GM18870 (cell line): ENCODE data around the gene NEU1.
"Not testable (repeated sequence)": the region's sequence is repeated elsewhere in the genome, so short reads cannot be mapped to it uniquely, and the experiment has no call there.

ENCODE experiments used
- ATAC-seq: cut with Tn5 transposase; IDR thresholded peaks from one replicate; pipeline ENCODE4 v1.9.1; 2021; ENCODE audit warnings: moderate library complexity; ENCODE audit not compliant: unreplicated experiment

Gene NEU1

DNA sequence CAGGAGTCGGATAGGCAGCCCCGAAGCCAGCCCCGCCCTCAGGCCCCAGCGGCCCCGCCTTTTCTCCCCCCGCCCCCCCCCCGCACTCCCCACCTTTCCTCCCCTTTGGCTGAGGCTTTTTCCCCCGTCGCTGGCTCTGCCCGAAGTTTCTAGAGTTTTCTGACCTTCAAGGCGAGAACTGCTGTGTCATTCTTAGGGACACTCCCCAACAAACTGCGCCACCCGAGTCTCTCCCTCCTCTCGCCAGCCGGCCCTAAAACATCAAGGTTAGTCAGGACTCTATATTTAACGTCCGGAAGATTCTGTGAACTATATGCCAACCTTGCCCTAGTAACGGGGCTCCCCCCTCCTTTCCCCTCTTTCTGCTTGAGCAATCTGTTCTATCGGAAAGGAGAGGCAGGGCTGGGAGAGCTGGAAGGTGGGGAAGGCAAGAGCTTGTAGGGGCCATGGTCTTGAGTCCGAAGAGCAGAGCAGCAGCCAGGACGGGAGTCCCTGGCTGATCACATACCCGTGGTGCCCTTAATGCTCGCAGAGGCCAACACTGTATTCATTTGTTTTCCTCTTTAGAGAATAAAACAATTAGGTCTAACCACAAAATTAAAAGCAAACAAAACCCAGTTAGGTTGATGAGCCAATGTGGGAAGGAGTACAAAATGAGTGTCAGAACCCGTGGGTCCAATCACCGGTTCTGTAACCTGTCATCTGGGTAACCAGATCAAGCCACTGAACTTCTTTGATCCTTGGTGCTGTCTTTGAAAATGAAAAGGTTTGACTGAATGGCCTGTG lies 40.4 kb downstream of the NEU1 start:
- ATAC-seq: peak; percentile 20

DNA sequence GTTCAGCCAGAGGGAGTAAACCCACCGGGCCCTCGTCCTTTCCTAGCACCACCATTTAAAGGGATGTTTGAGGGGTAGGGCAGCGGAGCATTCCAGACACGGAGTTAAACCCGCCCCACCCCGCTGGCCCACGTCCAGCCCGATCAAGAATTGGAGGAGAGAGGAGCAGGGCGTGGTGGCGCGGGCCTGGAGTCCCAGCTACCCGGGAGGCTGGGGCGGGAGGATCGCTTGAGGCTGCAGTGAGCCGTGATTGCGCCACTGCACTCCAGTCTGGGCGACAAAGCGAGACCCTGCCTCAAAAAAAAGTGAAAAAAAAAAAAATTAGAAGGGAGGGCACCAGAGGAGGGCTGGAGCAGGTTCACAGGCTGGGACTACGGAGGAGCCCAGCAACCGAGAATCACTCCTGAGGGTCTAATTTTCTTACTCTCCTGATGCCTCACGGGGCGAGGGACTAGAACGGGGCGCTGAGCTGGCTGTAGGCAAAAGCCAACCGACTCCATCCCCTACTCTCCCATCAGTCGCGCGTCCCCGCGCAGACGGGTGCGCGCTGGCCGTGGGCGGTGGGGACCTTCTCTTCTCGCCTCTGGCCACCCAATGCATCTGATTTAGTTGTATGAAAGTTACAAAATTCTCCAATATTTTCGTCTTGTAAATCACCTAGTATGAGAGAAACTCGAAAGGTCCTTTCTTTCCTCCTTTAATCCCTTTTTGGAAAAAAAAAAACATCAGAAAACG lies 41.2 kb downstream of the NEU1 start:
- ATAC-seq: peak; percentile 38

DNA sequence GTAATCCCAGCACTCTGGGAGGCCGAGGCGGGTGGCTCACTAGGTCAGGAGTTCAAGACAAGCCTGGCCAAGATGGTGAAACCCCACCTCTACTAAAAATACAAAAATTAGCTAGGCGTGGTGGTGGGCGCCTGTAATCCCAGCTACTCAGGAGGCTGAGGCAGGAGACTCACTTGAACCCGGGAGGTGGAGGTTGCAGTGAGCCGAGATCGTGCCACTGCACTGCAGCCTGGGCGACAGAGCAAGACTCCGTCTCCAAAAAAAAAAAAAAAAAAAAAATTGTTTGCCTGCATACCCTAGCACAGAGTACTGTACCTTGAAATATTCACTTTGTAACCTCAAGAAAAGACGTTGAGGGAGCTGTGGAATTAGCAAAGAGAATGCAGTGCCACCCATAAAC lies 42.2 kb downstream of the NEU1 start:
- ATAC-seq: not testable (repeated sequence)

DNA sequence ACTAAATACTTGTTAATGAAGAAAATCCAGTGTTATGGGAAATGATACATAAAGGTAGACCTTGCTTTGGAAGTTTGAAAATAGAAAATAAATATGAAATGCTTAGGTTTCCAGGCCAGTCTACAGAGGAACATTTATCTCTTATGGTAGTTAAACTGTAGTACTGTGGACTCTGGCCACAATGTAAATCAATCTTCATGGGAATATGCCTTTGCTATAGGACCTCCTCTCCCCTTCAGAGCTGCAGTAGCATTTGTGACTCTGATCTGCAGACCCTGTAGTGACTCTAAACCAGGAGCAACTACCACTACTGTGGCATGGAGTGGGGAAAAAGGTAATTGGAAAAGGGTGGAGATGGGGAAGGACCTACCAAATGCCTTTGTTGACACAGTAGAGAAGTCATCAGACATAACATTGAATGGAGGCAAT lies 42.7 kb downstream of the NEU1 start:
- no peak for ATAC-seq

DNA sequence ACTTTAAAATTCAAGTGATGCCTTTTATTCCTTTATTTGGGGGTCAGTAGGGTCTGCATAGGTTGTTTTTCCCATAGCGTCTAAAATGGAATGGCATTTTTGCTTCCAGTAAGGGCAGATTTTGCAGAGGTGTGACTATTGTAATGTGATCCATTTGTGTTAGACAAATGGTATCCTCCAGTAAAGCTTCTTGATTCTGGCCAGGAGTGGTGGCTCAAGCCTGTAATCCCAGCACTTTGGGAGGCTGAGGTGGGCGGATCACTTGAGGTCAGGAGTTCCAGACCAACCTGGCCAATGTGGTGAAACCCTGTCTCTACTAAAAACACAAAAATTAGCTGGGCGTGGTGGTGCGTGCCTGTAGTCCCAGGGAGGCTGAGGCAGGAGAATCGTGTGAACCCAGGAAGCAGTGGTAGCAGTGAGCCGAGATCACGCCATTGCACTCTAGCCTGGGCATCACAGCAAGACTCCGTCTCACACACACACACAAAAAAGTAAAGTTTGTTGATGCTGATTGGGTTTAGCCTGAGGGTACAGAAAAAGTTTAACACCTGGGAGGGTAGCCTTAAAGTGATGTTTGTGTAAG lies 44.6 kb downstream of the NEU1 start:
- not testable (repeated sequence) for ATAC-seq

DNA sequence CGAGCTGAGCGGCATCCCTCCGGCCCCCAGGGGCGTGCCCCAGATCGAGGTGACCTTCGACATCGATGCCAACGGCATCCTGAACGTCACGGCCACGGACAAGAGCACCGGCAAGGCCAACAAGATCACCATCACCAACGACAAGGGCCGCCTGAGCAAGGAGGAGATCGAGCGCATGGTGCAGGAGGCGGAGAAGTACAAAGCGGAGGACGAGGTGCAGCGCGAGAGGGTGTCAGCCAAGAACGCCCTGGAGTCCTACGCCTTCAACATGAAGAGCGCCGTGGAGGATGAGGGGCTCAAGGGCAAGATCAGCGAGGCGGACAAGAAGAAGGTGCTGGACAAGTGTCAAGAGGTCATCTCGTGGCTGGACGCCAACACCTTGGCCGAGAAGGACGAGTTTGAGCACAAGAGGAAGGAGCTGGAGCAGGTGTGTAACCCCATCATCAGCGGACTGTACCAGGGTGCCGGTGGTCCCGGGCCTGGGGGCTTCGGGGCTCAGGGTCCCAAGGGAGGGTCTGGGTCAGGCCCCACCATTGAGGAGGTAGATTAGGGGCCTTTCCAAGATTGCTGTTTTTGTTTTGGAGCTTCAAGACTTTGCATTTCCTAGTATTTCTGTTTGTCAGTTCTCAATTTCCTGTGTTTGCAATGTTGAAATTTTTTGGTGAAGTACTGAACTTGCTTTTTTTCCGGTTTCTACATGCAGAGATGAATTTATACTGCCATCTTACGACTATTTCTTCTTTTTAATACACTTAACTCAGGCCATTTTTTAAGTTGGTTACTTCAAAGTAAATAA lies 45.3 kb downstream of the NEU1 start:
- ATAC-seq: not testable (repeated sequence)

DNA sequence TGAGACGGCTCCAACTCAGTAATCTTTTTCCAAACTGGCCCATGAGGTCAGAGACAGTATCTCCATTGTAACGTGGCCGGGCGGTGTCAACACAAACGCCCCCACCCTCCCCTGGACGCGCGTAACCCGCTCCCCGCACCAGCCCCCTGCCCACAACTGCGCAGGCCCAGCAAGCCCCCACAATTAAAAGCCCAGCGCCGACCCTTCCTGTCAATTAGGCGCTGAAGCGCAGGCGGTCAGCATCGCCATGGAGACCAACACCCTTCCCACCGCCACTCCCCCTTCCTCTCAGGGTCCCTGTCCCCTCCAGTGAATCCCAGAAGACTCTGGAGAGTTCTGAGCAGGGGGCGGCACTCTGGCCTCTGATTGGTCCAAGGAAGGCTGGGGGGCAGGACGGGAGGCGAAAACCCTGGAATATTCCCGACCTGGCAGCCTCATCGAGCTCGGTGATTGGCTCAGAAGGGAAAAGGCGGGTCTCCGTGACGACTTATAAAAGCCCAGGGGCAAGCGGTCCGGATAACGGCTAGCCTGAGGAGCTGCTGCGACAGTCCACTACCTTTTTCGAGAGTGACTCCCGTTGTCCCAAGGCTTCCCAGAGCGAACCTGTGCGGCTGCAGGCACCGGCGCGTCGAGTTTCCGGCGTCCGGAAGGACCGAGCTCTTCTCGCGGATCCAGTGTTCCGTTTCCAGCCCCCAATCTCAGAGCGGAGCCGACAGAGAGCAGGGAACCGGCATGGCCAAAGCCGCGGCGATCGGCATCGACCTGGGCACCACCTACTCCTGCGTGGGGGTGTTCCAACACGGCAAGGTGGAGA lies 47.4 kb downstream of the NEU1 start, which contains the start of the genes HSPA1A and HSPA1L:
Gene HSPA1A (plus strand): TSS at position 519 of the 814 bp plus-strand sequence. CDS start 214 bp downstream, at position 733.
Gene HSPA1L (minus strand): TSS at position 259 of the 814 bp plus-strand sequence. CDS start 3,311 bp downstream, outside the sequence.
- no peak for ATAC-seq

DNA sequence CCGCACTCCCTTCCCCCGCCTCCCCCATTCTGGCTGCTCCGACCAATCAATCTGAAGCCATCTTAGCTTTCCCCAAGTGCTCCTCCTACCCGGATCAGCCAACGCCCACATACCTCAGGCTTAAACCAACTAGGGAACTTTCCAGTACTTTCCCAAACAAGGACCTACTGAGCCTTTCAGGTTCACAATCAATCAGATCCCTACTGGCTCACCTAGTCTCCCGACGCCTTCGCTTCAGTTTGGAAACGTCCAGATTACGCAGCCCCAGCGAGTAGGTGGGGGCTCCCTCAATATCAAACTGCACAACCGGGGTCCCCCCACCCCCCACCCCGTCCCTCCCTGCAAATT lies 48.0 kb downstream of the NEU1 start:
- no peak for ATAC-seq

DNA sequence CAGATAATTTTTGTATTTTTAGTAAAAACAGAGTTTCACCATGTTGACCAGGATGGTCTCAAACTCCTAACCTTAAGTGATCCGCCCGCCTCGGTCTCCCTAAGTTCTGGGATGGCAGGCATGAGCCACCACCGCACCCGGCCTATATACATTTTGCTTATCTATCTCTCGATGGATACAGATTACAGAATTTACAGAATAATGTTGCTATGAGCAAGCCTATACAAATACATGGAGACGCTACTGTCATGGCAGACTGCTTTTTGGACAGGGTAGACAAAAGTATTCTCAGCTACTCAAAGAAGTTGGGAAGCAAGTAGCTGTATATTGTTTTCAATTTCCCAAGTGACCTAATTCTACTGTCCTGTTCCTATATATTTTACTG lies 49.2 kb downstream of the NEU1 start:
- ATAC-seq: no peak

DNA sequence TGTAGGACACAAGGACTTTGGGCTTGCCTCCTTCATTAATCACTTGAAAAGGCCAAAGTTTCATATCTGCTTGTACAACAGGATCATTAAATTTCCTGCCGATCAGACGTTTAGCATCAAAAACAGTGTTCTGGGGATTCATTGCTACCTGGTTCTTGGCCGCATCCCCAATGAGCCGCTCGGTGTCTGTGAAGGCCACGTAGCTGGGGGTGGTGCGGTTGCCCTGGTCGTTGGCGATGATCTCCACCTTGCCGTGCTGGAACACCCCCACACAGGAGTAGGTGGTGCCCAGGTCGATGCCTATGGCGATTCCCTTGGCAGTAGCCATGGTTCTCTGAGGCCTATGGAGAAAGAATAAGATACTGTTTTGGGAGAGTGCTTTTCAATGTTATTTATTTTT lies 51.0 kb downstream of the NEU1 start:
- no peak for ATAC-seq

DNA sequence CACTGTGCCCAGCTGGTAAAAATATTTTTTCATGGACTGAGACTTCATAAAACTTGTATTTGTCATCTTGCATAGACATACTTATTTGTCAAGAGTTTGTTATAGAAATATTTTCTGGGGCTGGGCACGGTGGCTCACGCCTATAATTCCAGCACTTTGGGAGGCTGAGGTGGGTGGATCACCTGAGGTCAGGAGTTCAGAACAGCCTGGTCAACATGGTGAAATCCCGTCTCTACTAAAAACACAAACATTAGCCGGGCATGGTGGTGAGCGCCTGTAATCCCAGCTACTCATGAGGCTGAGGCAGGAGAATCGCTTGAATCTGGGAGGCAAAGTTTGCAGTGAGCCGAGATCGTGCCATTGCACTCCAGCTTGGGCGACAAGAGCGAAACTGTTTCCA lies 54.0 kb downstream of the NEU1 start:
- not testable (repeated sequence) for ATAC-seq
